ENCODE measurements around the gene CORIN.

DNA sequence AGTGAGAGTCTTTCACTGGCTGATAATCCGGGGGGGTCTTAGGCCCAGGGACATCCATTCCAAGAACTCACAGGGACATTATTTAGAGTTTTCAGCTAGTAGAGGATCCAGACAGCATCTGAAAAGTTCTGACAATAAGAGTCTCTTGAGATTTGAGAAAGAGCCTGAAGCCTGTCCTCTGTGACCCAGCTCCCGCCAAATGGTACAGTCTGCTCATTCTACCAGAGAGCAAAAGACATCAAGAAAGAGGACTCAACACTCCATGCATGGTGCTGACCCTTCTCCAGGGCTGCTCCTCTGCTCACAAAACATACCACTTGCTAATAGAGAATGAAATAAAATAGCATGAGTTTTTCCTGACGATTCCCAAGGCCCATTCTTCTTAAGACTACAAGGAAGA lies 190.8 kb downstream of the CORIN start:
- TF ChIP-seq EZH2 (IDR thresholded peaks at IDR 0.05; ENCODE audit: borderline replicate concordance, low read depth, low read length, severe bottlenecking): no peak
- TF ChIP-seq, protein P1, sequence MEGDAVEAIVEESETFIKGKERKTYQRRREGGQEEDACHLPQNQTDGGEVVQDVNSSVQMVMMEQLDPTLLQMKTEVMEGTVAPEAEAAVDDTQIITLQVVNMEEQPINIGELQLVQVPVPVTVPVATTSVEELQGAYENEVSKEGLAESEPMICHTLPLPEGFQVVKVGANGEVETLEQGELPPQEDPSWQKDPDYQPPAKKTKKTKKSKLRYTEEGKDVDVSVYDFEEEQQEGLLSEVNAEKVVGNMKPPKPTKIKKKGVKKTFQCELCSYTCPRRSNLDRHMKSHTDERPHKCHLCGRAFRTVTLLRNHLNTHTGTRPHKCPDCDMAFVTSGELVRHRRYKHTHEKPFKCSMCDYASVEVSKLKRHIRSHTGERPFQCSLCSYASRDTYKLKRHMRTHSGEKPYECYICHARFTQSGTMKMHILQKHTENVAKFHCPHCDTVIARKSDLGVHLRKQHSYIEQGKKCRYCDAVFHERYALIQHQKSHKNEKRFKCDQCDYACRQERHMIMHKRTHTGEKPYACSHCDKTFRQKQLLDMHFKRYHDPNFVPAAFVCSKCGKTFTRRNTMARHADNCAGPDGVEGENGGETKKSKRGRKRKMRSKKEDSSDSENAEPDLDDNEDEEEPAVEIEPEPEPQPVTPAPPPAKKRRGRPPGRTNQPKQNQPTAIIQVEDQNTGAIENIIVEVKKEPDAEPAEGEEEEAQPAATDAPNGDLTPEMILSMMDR (IDR thresholded peaks at IDR 0.05; ENCODE audit: borderline replicate concordance, extremely low read depth, low read length, poor library complexity, severe bottlenecking): no peak

Measured in DND-41 (cell line).